Measurements from ENCODE around the gene ZNF511. TPM values are rescaled to one million over a fixed set of nuclear protein-coding genes. Genes with fewer than 3 reads are reported as not detected.

ZNF511 gene
- total RNA-seq, 2 experiments from 2014 or later, result 58.1 to 73.2 TPM

DNA sequence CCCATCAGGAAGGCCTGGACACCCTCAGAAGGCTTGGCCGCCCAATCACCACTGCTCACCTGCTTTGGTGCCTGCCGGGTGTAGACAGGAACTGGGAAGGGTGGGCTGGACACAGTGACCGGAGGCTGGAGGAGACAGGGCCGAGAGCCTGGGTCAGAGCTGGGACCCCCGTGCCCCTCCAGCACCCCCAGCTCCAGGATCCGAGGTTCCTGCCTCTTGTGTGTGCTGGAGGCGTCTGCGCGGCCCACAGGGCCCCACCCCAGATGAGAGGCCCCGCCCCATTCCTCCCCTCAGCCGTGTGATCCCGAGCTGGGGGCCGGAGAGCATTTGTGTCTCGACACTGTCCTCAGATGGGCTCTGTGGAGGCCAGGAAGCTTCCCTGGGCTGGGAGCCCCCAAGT is 41.4 kb upstream of the ZNF511 start:
- intact Hi-C loops (cut with DNase I, micrococcal nuclease), result no loop called here
- DNase-seq (no peak), ATAC-seq (no peak)
- Mint-ChIP-seq H3K4me1 (peaks cover 31% of the 10 kb centered on the region), H3K27me3 (no peaks in the 10 kb centered on the region), H3K36me3 (ENCODE audit: low read depth) (peaks cover 36% of the 10 kb centered on the region), H3K27ac (no peak overlapping the region), H3K4me3 (no peak overlapping the region), H3K9me3 (ENCODE audit: low read depth) (no peaks in the 10 kb centered on the region)
- POLR2A ChIA-PET, result no interaction called here
- CTCF ChIA-PET, result interaction anchor here (0.5 kb wide), 1 partner anchor 224 kb away, joined by 3 read pairs; no protein-coding TSS in a partner anchor

- intact Hi-C loops (cut with DNase I, micrococcal nuclease), result no loop called here
- ATAC-seq (no peak), DNase-seq (no peak)
- Mint-ChIP-seq H3K9me3 (ENCODE audit: low read depth) (no peaks in the 10 kb centered on the region), H3K27ac (no peak overlapping the region), H3K36me3 (ENCODE audit: low read depth) (peaks cover 36% of the 10 kb centered on the region), H3K4me1 (peaks cover 26% of the 10 kb centered on the region), H3K27me3 (no peaks in the 10 kb centered on the region), H3K4me3 (no peak overlapping the region)
- ChIA-PET POLR2A (no interaction called here), CTCF (no interaction called here)
Observed at GRCh38 chr10:133267829-133268228, 40.9 kb upstream of the ZNF511 start.

DNA sequence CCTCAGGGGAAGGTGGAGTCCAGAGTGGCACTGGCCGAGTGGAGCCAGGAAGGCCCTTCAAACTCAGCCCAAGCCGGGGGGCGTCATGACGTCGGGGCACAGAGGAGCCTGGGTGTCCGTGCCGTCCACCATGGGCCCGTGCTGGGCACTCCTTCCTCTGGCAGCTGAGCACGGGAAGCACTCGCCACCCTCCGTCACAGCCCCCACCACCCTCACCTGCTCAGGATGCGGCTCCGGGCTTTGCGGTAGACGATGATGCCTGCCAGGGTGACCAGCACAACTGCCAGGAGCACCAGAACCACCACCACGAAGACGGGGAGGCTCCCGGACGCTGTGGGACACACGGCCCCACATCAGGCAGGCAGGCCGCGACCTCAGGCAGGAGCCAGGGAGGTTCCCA is 40.2 kb upstream of the ZNF511 start:
- POLR2A ChIA-PET, result no interaction called here
- CTCF ChIA-PET, result no interaction called here

DNA sequence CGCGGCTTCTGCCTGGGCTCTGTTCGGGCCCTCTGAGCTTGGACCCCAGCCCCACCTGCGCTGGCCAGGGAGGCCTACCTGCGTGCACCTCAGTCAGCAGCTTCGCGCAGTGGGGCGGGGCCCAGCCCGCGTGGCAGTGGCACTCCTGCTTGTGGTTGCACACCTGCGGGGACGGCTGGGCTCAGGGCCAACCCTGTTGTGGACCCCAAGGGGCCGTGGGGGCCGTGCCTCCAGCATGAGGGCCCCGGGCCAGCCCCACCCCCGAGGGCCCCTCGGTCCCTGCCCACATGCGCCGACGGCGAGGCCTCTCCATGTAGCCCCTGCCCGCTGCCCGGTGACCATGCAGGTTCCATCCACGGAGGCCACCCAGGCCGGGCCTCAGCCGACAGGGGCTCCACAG is 39.3 kb upstream of the ZNF511 start:
- H3K36me3 Mint-ChIP-seq (ENCODE audit: low read depth), result peaks cover 26% of the 10 kb centered on the region
- H3K9me3 Mint-ChIP-seq (ENCODE audit: low read depth), result no peaks in the 10 kb centered on the region
- POLR2A ChIA-PET, result no interaction called here
- ATAC-seq, result no peak
- no peak overlapping the region for H3K4me3 Mint-ChIP-seq
- no peak for DNase-seq
- H3K27me3 Mint-ChIP-seq, result no peaks in the 10 kb centered on the region
- no peak overlapping the region for H3K27ac Mint-ChIP-seq
- peaks cover 15% of the 10 kb centered on the region for H3K4me1 Mint-ChIP-seq
- CTCF ChIA-PET, result no interaction called here
- intact Hi-C loops (cut with DNase I, micrococcal nuclease), result no loop called here

More for the DNA sequence above, 40.2 kb upstream of the ZNF511 start:
- Mint-ChIP-seq H3K36me3 (ENCODE audit: low read depth) (peaks cover 32% of the 10 kb centered on the region), H3K4me1 (peaks cover 21% of the 10 kb centered on the region), H3K9me3 (ENCODE audit: low read depth) (no peaks in the 10 kb centered on the region), H3K4me3 (no peak overlapping the region), H3K27ac (no peak overlapping the region), H3K27me3 (no peaks in the 10 kb centered on the region)
- intact Hi-C loops (cut with DNase I, micrococcal nuclease), result no loop called here
- no peak for ATAC-seq
- DNase-seq, result no peak

DNA sequence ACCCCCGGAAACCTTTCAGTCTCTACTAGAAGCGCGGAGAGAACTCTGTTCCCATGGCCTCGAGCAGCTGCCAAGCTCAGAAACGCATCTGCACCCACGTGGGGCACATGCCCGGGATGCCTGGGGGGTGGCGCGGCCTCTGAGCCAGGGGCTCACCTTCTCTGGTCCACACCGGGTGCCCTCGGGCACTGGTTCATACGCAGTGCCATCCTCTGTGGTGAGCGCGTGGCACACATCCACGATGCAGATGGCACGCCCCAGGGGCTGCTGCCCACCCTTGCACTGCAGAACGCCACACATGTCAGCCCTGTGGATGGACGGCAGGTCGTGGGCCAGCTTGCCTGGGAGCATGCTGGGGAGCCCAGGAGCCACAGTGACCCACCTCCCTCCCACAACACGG is 38.5 kb upstream of the ZNF511 start:
- POLR2A ChIA-PET, result no interaction called here
- intact Hi-C loops (cut with DNase I, micrococcal nuclease), result no loop called here
- no peak for DNase-seq
- Mint-ChIP-seq H3K4me1 (peaks cover 13% of the 10 kb centered on the region), H3K36me3 (ENCODE audit: low read depth) (peaks cover 30% of the 10 kb centered on the region), H3K27ac (no peak overlapping the region), H3K27me3 (no peaks in the 10 kb centered on the region), H3K9me3 (ENCODE audit: low read depth) (no peaks in the 10 kb centered on the region), H3K4me3 (no peak overlapping the region)
- CTCF ChIA-PET, result no interaction called here
- ATAC-seq, result no peak

- CTCF ChIA-PET, result no interaction called here
- no peak overlapping the region for H3K4me3 Mint-ChIP-seq
- peaks cover 25% of the 10 kb centered on the region for H3K36me3 Mint-ChIP-seq (ENCODE audit: low read depth)
- peaks cover 7% of the 10 kb centered on the region for H3K4me1 Mint-ChIP-seq
- H3K27me3 Mint-ChIP-seq, result no peaks in the 10 kb centered on the region
- no peak for DNase-seq
- no peak overlapping the region for H3K27ac Mint-ChIP-seq
- intact Hi-C loops (cut with DNase I, micrococcal nuclease), result no loop called here
- no peaks in the 10 kb centered on the region for H3K9me3 Mint-ChIP-seq (ENCODE audit: low read depth)
- ATAC-seq, result no peak
- POLR2A ChIA-PET, result no interaction called here
Observed at GRCh38 chr10:133270773-133271297, 37.9 kb upstream of the ZNF511 start.

GRCh38 chr10:133271521-133272300 is 37.0 kb upstream of the ZNF511 start:
- DNase-seq (no peak), ATAC-seq (no peak)
- peaks cover 22% of the 10 kb centered on the region for H3K36me3 Mint-ChIP-seq (ENCODE audit: low read depth)
- no peak overlapping the region for H3K27ac Mint-ChIP-seq
- no peaks in the 10 kb centered on the region for H3K9me3 Mint-ChIP-seq (ENCODE audit: low read depth)
- ChIA-PET CTCF (interaction anchor here (0.6 kb wide), 1 partner anchor 36 kb away, joined by 3 read pairs; no protein-coding TSS in a partner anchor), POLR2A (no interaction called here)
- H3K27me3 Mint-ChIP-seq, result no peaks in the 10 kb centered on the region
- peaks cover 3% of the 10 kb centered on the region for H3K4me1 Mint-ChIP-seq
- no peak overlapping the region for H3K4me3 Mint-ChIP-seq
- intact Hi-C loops (cut with DNase I, micrococcal nuclease), result no loop called here

DNA sequence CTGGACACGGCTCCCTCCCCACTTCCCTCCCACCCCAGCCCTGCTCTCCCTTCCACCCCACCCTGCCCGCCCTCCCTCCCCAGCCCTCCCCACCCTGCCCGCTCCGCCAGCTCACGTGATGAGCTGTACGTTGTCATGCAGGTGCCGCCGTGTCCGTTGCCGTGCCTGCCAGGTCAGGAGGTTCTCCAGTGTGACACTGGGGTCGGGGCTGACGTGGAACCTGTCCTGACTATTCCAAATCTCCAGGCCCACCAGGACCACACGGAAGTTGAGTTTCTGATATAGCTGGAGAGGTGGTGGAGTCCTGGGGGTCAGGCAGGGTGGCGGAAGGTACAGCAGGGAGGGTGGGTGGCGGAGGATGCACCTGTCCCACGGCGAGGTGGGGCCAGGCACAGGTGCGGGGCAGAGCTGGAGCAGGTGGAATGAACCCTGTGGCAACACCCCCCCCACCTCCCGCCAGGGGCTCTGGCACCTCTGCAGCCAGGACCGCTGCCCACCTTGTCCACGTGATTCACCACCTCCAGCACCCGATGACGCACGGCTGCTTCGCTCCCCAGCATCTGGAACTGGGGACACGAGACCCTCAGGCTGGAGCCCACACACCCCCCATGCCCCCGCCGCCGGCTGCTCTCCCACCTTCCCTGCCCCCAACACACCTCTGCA is 36.3 kb upstream of the ZNF511 start:
- H3K4me1 Mint-ChIP-seq, result peaks cover 3% of the 10 kb centered on the region
- POLR2A ChIA-PET, result no interaction called here
- no peaks in the 10 kb centered on the region for H3K27me3 Mint-ChIP-seq
- intact Hi-C loops (cut with DNase I, micrococcal nuclease), result no loop called here
- ATAC-seq (no peak), DNase-seq (no peak)
- H3K36me3 Mint-ChIP-seq (ENCODE audit: low read depth), result peaks cover 22% of the 10 kb centered on the region
- H3K9me3 Mint-ChIP-seq (ENCODE audit: low read depth), result no peaks in the 10 kb centered on the region
- CTCF ChIA-PET, result no interaction called here
- no peak overlapping the region for H3K4me3 Mint-ChIP-seq
- H3K27ac Mint-ChIP-seq, result no peak overlapping the region

- DNase-seq (no peak), ATAC-seq (no peak)
- POLR2A ChIA-PET, result no interaction called here
- CTCF ChIA-PET, result no interaction called here
- H3K27ac Mint-ChIP-seq, result no peak overlapping the region
- intact Hi-C loops (cut with DNase I, micrococcal nuclease), result no loop called here
- peaks cover 6% of the 10 kb centered on the region for H3K4me1 Mint-ChIP-seq
- H3K4me3 Mint-ChIP-seq, result no peak overlapping the region
- no peaks in the 10 kb centered on the region for H3K27me3 Mint-ChIP-seq
- no peaks in the 10 kb centered on the region for H3K9me3 Mint-ChIP-seq (ENCODE audit: low read depth)
- peaks cover 22% of the 10 kb centered on the region for H3K36me3 Mint-ChIP-seq (ENCODE audit: low read depth)
Observed at GRCh38 chr10:133272964-133273420, 35.7 kb upstream of the ZNF511 start.

DNA sequence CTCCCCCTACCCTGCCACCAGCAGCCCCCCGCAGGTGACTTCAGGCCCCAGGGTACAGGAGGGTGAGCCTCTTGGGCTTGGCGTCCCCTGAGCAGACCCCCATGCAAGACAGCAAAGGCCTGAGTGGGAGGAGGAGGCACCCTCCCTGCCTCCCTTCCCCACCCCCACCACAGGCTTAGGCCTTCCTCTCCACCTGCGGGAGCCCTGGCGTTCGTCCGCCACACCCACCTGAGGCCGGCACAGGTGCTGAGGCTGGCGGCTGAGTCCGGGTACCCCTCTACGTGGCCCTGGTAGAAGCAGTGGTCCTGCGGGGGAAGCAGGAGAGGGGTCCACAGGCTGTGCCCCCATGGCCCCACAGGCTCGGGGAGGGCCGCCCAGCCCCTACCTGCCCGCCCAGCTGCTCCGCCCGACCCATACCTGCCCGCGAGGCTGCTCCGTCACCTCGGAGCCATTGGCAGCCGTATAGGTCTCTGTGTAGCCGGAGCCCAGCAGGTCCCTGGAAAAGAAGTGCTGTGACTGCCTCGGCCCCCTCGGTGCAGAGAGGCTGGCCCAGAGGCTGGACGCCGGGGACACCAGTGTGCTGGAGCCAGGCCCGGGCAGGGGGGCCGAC is 35.1 kb upstream of the ZNF511 start:
- ATAC-seq (no peak), DNase-seq (no peak)
- Mint-ChIP-seq H3K4me1 (peaks cover 12% of the 10 kb centered on the region), H3K4me3 (no peak overlapping the region), H3K27me3 (no peaks in the 10 kb centered on the region), H3K36me3 (ENCODE audit: low read depth) (peaks cover 22% of the 10 kb centered on the region), H3K27ac (no peak overlapping the region), H3K9me3 (ENCODE audit: low read depth) (no peaks in the 10 kb centered on the region)
- ChIA-PET POLR2A (no interaction called here), CTCF (no interaction called here)
- intact Hi-C loops (cut with DNase I, micrococcal nuclease), result loop anchor here in 1 of 2 experiments (2.0 kb wide), 1 partner anchor 129 kb away; no protein-coding TSS in a partner anchor

GRCh38 chr10:133274751-133275683 is 33.7 kb upstream of the ZNF511 start:
- CTCF ChIA-PET, result interaction anchor here (1.1 to 2.2 kb wide), 7 partner anchors 11 to 32 kb away, joined by 3 to 12 read pairs (median 6); no protein-coding TSS in a partner anchor
- no peaks in the 10 kb centered on the region for H3K9me3 Mint-ChIP-seq (ENCODE audit: low read depth)
- peak overlapping the region; percentile 92 for H3K4me3 Mint-ChIP-seq
- H3K27ac Mint-ChIP-seq, result peak overlapping the region; percentile 90
- H3K36me3 Mint-ChIP-seq (ENCODE audit: low read depth), result peaks cover 23% of the 10 kb centered on the region
- intact Hi-C loops (cut with DNase I, micrococcal nuclease), result loop anchor here (1.0 to 2.0 kb wide), 6 partner anchors 14 to 131 kb away; partner anchors contain the start of genes TUBGCP2 (in 2 of the 2), ZNF511 (in 2 of the 2), ECHS1 (in 1 of the 2) and PAOX (in 1 of the 2)
- ATAC-seq (peak; percentile 64), DNase-seq (peak; percentile 92)
- H3K4me1 Mint-ChIP-seq, result peaks cover 19% of the 10 kb centered on the region
- POLR2A ChIA-PET, result interaction anchor here (0.5 to 2.0 kb wide), 4 partner anchors 9 to 16 kb away, joined by 3 to 13 read pairs (median 6); no protein-coding TSS in a partner anchor
- no peaks in the 10 kb centered on the region for H3K27me3 Mint-ChIP-seq

Measured in activated CD4-positive, alpha-beta T cell treated with anti-CD3 and anti-CD28 coated beads for 36 hours (primary cell).